DND-41 (cell line): ENCODE data around the gene STARD3.

Source experiments
- ATAC-seq: fragments of 200-7000 bp; cut with Tn5 transposase; 3 replicates; pipeline ENCODE4 v1.9.1; 2021; ENCODE audit warnings: low read depth; ENCODE audit not compliant: insufficient read depth
- DNase-seq: peaks from one replicate; pipeline ENCODE4 v3.0.0-alpha.2; 2020
- H2AFZ ChIP-seq: 2 replicates; pipeline ENCODE4 v1.6.0; 2012; ENCODE audit warnings: low read depth, low read length
- H3K27ac ChIP-seq: 2 replicates; pipeline ENCODE4 v1.5.1; 2012; ENCODE audit warnings: low read length, inconsistent platforms
- H3K27me3 ChIP-seq: fragments of 200-600 bp; sonication (generic); 2 replicates; pipeline ENCODE4 v1.6.0; 2012; ENCODE audit warnings: low read length, mild to moderate bottlenecking, inconsistent platforms; ENCODE audit not compliant: insufficient read depth, poor library complexity
- H3K36me3 ChIP-seq: 2 replicates; pipeline ENCODE4 v1.5.1; 2012; ENCODE audit warnings: low read length, inconsistent platforms; ENCODE audit not compliant: insufficient read depth
- H3K4me1 ChIP-seq: 2 replicates; pipeline ENCODE4 v1.5.1; 2012; ENCODE audit warnings: mild to moderate bottlenecking, low read length; ENCODE audit not compliant: insufficient read depth
- H3K4me2 ChIP-seq: 2 replicates; pipeline ENCODE4 v1.6.0; 2012; ENCODE audit warnings: mild to moderate bottlenecking, moderate library complexity, low read length, inconsistent platforms; ENCODE audit not compliant: insufficient read depth
- H3K4me3 ChIP-seq, 2 experiments: fragments of 200-600 bp in 1 of 2; shearing (Covaris generic) in 1 of 2; 2 replicates each; pipeline ENCODE4 v1.5.1; 2012 to 2016; ENCODE audit warnings: inconsistent platforms in 2 of 2, low read length in 2 of 2, mild to moderate bottlenecking in 2 of 2, low read depth in 1 of 2, moderate library complexity in 1 of 2
- H3K79me2 ChIP-seq: 2 replicates; pipeline ENCODE4 v1.6.0; 2012; ENCODE audit warnings: low read length, inconsistent platforms; ENCODE audit not compliant: insufficient read depth
- H3K9ac ChIP-seq: 2 replicates; pipeline ENCODE4 v1.6.0; 2012; ENCODE audit warnings: low read depth, mild to moderate bottlenecking, inconsistent platforms, low read length, moderate library complexity
- H3K9me3 ChIP-seq: 2 replicates; pipeline ENCODE4 v1.5.1; 2012; ENCODE audit warnings: low read length, moderate library complexity, mild to moderate bottlenecking, inconsistent platforms; ENCODE audit not compliant: insufficient read depth, severe bottlenecking
- H4K20me1 ChIP-seq: 2 replicates; pipeline ENCODE4 v1.6.0; 2012; ENCODE audit warnings: low read length; ENCODE audit not compliant: insufficient read depth
- CTCF ChIP-seq: IDR thresholded peaks from 2 replicates; pipeline ENCODE4 v1.5.1; 2012; ENCODE audit warnings: borderline replicate concordance, low read length, moderate library complexity, mild to moderate bottlenecking; ENCODE audit not compliant: poor library complexity, severe bottlenecking; ENCODE audit errors: extremely low read depth
- EZH2 ChIP-seq: IDR thresholded peaks from 3 replicates; pipeline ENCODE4 v1.6.1; 2012; ENCODE audit warnings: borderline replicate concordance, low read depth, mild to moderate bottlenecking, moderate library complexity, low read length, inconsistent platforms; ENCODE audit not compliant: severe bottlenecking

STARD3 gene

DNA sequence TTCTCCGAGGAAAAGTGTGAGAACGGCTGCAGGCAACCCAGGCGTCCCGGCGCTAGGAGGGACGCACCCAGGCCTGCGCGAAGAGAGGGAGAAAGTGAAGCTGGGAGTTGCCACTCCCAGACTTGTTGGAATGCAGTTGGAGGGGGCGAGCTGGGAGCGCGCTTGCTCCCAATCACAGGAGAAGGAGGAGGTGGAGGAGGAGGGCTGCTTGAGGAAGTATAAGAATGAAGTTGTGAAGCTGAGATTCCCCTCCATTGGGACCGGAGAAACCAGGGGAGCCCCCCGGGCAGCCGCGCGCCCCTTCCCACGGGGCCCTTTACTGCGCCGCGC, 62.8 kb downstream of the STARD3 start, which contains the start of gene ERBB2:
ERBB2 (plus strand) TSS at position 247 of the 330 bp plus-strand sequence. CDS start 175 bp downstream, outside the sequence.
- no peaks in the 10 kb centered on the region for H3K27me3 ChIP-seq
- ATAC-seq (no peak), DNase-seq (no peak)
- H3K27ac ChIP-seq: no peak within 1 kb of the TSS
- no peak for TF ChIP-seq EZH2
- TF ChIP-seq CTCF: no peak
- no peaks in the 10 kb centered on the region for H3K36me3 ChIP-seq
- no peak within 1 kb of the TSS for H2AFZ ChIP-seq
- no peaks in the 10 kb centered on the region for H4K20me1 ChIP-seq
- no peak within 1 kb of the TSS for H3K9ac ChIP-seq
- H3K4me3 ChIP-seq: no peak within 1 kb of the TSS
- H3K79me2 ChIP-seq: no peaks in the 10 kb centered on the region
- no peaks in the 10 kb centered on the region for H3K4me1 ChIP-seq
- no peak within 1 kb of the TSS for H3K4me2 ChIP-seq
- H3K9me3 ChIP-seq: no peaks in the 10 kb centered on the region

DNA sequence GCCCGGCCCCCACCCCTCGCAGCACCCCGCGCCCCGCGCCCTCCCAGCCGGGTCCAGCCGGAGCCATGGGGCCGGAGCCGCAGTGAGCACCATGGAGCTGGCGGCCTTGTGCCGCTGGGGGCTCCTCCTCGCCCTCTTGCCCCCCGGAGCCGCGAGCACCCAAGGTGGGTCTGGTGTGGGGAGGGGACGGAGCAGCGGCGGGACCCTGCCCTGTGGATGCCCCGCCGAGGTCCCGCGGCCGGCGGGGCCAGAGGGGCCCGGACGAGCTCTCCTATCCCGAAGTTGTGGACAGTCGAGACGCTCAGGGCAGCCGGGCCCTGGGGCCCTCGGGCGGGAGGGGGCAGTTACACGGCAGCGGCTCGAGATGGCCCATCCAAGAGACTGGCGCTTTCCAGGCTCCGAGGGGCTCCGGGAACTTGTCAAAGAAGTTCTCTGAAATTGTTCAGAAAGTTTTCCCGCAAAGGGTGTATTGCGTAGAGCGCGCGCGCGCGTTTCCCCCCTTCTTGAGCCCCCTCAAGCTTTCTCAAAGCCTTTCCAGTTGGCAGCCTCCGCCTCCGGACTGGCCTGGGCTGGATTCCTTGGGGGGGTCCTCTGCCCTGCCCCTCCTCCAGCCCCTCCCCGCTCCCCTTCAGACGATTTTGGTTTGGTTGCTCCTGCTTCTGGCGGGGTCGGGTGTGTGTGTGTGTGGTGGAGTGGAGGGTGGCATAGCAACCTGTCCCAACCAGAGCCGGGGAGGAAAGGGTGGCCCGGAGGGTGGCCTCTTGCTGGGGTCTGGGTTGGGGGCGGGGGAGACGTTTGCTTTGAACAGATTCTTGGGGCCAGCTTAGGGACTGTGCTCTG, 63.4 kb downstream of the STARD3 start:
- Histone ChIP-seq H3K4me2 (no peak overlapping the region), H3K79me2 (no peaks in the 10 kb centered on the region), H3K9me3 (no peaks in the 10 kb centered on the region), H3K9ac (no peak overlapping the region), H4K20me1 (no peaks in the 10 kb centered on the region), H3K27me3 (no peaks in the 10 kb centered on the region), H2AFZ (no peak overlapping the region), H3K4me3 (no peak overlapping the region), H3K27ac (no peak overlapping the region), H3K4me1 (no peaks in the 10 kb centered on the region), H3K36me3 (no peaks in the 10 kb centered on the region)
- TF ChIP-seq EZH2 (no peak), CTCF (no peak)
- DNase-seq (no peak), ATAC-seq (no peak)

GRCh38 chr17:39701012-39701783, 64.3 kb downstream of the STARD3 start:
- no peaks in the 10 kb centered on the region for H3K79me2 ChIP-seq
- no peak overlapping the region for H3K27ac ChIP-seq
- H3K9ac ChIP-seq: no peak overlapping the region
- H4K20me1 ChIP-seq: no peaks in the 10 kb centered on the region
- H3K4me3 ChIP-seq: no peak overlapping the region
- DNase-seq (no peak), ATAC-seq (no peak)
- H3K4me1 ChIP-seq: no peaks in the 10 kb centered on the region
- no peak overlapping the region for H3K4me2 ChIP-seq
- no peak overlapping the region for H2AFZ ChIP-seq
- no peaks in the 10 kb centered on the region for H3K36me3 ChIP-seq
- TF ChIP-seq EZH2 (no peak), CTCF (no peak)
- H3K9me3 ChIP-seq: no peaks in the 10 kb centered on the region
- H3K27me3 ChIP-seq: no peaks in the 10 kb centered on the region
